Astrocyte (in vitro differentiated cells and primary cell): ENCODE data around the gene IFITM10. TPM values are rescaled to one million over a fixed set of nuclear protein-coding genes. Genes with fewer than 3 reads are reported as not detected.
A peak's percentile ranks its signal among the peaks of the same experiment; 100 is the strongest.

Source experiments
- DNase-seq: peaks from one replicate; pipeline ENCODE4 v3.0.0-alpha.2; 2010; ENCODE audit warnings: low read depth
- FAIRE-seq: peaks from 2 replicates; lab custom pipeline; 2011; peaks lifted over from hg19 to GRCh38; lab: Jason Lieb, UNC
- H2AFZ ChIP-seq: 2 replicates; pipeline ENCODE4 v1.6.0; 2012; ENCODE audit warnings: low read depth, low read length, inconsistent platforms
- H3K27ac ChIP-seq: 2 replicates; pipeline ENCODE4 v1.5.1; 2011; ENCODE audit warnings: low read depth, low read length, inconsistent platforms
- H3K27me3 ChIP-seq: 2 replicates; pipeline ENCODE4 v1.6.0; 2011; ENCODE audit warnings: low read length, inconsistent platforms; ENCODE audit not compliant: insufficient read depth
- H3K36me3 ChIP-seq: 2 replicates; pipeline ENCODE4 v1.5.1; 2011; ENCODE audit warnings: low read length, inconsistent platforms; ENCODE audit not compliant: insufficient read depth
- H3K4me1 ChIP-seq: 2 replicates; pipeline ENCODE4 v1.5.1; 2011; ENCODE audit warnings: low read length, inconsistent platforms; ENCODE audit not compliant: insufficient read depth
- H3K4me2 ChIP-seq: 2 replicates; pipeline ENCODE4 v1.6.0; 2012; ENCODE audit warnings: low read length, inconsistent platforms
- H3K4me3 ChIP-seq: 2 replicates; pipeline ENCODE4 v1.5.1; 2011; ENCODE audit warnings: low read depth, mild to moderate bottlenecking, low read length, inconsistent platforms; ENCODE audit not compliant: insufficient read depth
- H3K79me2 ChIP-seq: 2 replicates; pipeline ENCODE4 v1.6.0; 2012; ENCODE audit warnings: mild to moderate bottlenecking, low read length, inconsistent platforms; ENCODE audit not compliant: insufficient read depth
- H3K9ac ChIP-seq: 2 replicates; pipeline ENCODE4 v1.6.0; 2012; ENCODE audit warnings: mild to moderate bottlenecking, low read length, inconsistent platforms
- H3K9me3 ChIP-seq: 2 replicates; pipeline ENCODE4 v1.5.1; 2012; ENCODE audit warnings: low read depth, mild to moderate bottlenecking, low read length, inconsistent platforms; ENCODE audit not compliant: insufficient read depth
- H4K20me1 ChIP-seq: 2 replicates; pipeline ENCODE4 v1.6.0; 2012; ENCODE audit warnings: low read length, inconsistent platforms; ENCODE audit not compliant: insufficient read depth
- H3K27ac Mint-ChIP-seq: one replicate; pipeline ENCODE4 v1.8.0; 2021; ENCODE audit warnings: mild to moderate bottlenecking, mixed read lengths; ENCODE audit not compliant: unreplicated experiment
- H3K27me3 Mint-ChIP-seq: one replicate; pipeline ENCODE4 v1.8.0; 2021; ENCODE audit warnings: low read depth, mixed read lengths; ENCODE audit not compliant: unreplicated experiment
- H3K36me3 Mint-ChIP-seq: one replicate; pipeline ENCODE4 v1.8.0; 2021; ENCODE audit warnings: low read depth, mixed read lengths; ENCODE audit not compliant: unreplicated experiment
- H3K4me1 Mint-ChIP-seq: one replicate; pipeline ENCODE4 v1.8.0; 2021; ENCODE audit warnings: low read depth, mixed read lengths; ENCODE audit not compliant: unreplicated experiment
- H3K4me3 Mint-ChIP-seq: one replicate; pipeline ENCODE4 v1.8.0; 2021; ENCODE audit warnings: mild to moderate bottlenecking, moderate library complexity, mixed read lengths; ENCODE audit not compliant: unreplicated experiment
- H3K9me3 Mint-ChIP-seq: one replicate; pipeline ENCODE4 v1.8.0; 2021; ENCODE audit warnings: mild to moderate bottlenecking, mixed read lengths; ENCODE audit not compliant: unreplicated experiment
- EZH2 ChIP-seq: IDR thresholded peaks from 2 replicates; pipeline ENCODE4 v1.6.1; 2012; ENCODE audit warnings: mild to moderate bottlenecking, low read length, inconsistent platforms; ENCODE audit not compliant: insufficient read depth
- total RNA-seq: library from RNA; stranded (reverse); gene quantifications from 2 replicates; pipeline ENCODE4 v1.2.1, GENCODE V29; 2021
- TF ChIP-seq, protein P1 (sequence below): IDR thresholded peaks from 2 replicates; pipeline ENCODE4 v1.5.1; 2011; ENCODE audit warnings: low read depth, mild to moderate bottlenecking, inconsistent platforms, low read length, moderate library complexity; ENCODE audit not compliant: insufficient read depth

Gene IFITM10
- total RNA-seq, 1 donor from 2014 or later = 2.0 TPM

DNA sequence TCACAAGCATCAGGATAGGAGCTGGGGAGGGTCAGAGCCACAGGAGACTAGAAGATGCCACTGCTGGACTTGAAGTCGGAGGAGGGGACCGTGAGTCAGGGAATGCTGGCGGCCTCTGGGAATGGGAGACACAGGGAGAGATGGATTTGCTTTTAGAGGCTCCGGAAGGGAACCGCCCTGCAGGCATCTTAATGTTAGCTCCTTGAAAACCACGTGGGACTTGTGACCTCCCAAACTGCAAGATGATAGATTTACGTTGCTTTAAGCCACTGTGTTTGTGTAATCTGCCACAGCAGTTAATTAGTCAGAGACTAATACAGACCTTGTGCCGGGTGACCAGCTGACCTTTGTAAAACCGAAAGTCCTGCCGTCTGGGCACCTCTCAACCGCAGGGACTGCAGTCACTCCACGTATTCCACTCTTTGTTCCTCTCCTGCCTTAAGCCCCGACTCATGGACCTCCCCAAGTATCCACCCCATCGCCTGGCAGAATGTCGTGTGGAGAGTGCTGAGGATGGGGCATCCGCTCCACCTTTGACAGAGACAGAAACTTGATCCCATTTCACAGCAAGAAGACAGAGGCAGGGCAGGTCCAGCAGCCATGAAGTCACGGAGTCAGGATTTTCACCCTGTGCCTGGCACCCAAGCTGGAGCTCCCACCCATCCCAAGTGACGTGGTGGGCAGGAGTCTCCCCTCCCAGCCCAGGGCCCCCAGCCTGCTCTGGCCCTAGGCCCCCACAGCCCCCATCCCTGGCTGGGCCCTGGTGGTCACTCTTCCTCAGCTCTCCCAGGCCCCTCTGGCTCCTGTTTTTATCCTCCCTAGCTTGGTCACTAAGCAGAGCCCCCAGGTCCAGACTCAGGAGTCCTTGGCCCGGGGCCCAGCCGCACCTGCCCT lies 32.7 kb upstream of the IFITM10 start:
- Histone ChIP-seq H3K27ac (no peak overlapping the region), H3K27me3 (peaks cover 3% of the 10 kb centered on the region), H4K20me1 (no peaks in the 10 kb centered on the region), H3K36me3 (no peaks in the 10 kb centered on the region), H3K9ac (no peak overlapping the region), H3K9me3 (no peaks in the 10 kb centered on the region), H3K79me2 (no peaks in the 10 kb centered on the region), H3K4me3 (no peak overlapping the region), H3K4me2 (peak overlapping the region; percentile 35), H3K4me1 (peaks cover 6% of the 10 kb centered on the region), H2AFZ (peak overlapping the region; percentile 41)
- H3K27ac Mint-ChIP-seq = no peak overlapping the region
- H3K27me3 Mint-ChIP-seq = peaks cover 47% of the 10 kb centered on the region
- TF ChIP-seq, protein P1, sequence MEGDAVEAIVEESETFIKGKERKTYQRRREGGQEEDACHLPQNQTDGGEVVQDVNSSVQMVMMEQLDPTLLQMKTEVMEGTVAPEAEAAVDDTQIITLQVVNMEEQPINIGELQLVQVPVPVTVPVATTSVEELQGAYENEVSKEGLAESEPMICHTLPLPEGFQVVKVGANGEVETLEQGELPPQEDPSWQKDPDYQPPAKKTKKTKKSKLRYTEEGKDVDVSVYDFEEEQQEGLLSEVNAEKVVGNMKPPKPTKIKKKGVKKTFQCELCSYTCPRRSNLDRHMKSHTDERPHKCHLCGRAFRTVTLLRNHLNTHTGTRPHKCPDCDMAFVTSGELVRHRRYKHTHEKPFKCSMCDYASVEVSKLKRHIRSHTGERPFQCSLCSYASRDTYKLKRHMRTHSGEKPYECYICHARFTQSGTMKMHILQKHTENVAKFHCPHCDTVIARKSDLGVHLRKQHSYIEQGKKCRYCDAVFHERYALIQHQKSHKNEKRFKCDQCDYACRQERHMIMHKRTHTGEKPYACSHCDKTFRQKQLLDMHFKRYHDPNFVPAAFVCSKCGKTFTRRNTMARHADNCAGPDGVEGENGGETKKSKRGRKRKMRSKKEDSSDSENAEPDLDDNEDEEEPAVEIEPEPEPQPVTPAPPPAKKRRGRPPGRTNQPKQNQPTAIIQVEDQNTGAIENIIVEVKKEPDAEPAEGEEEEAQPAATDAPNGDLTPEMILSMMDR = no peak
- TF ChIP-seq EZH2 = no peak
- peaks cover 1% of the 10 kb centered on the region for H3K4me1 Mint-ChIP-seq
- peaks cover 3% of the 10 kb centered on the region for H3K36me3 Mint-ChIP-seq
- no peak overlapping the region for H3K4me3 Mint-ChIP-seq
- peak; percentile 50 for DNase-seq
- no peak for FAIRE-seq
- no peaks in the 10 kb centered on the region for H3K9me3 Mint-ChIP-seq

GRCh38 chr11:1782031-1782590 lies 31.7 kb upstream of the IFITM10 start:
- Mint-ChIP-seq H3K27ac (no peak overlapping the region), H3K4me3 (no peak overlapping the region), H3K27me3 (peaks cover 47% of the 10 kb centered on the region), H3K9me3 (peaks cover 2% of the 10 kb centered on the region), H3K36me3 (peaks cover 3% of the 10 kb centered on the region), H3K4me1 (peaks cover 1% of the 10 kb centered on the region)
- TF ChIP-seq EZH2 = no peak
- TF ChIP-seq, protein P1 = no peak
- Histone ChIP-seq H3K4me2 (no peak overlapping the region), H2AFZ (no peak overlapping the region), H3K36me3 (no peaks in the 10 kb centered on the region), H3K4me1 (peaks cover 6% of the 10 kb centered on the region), H3K27me3 (peaks cover 3% of the 10 kb centered on the region), H4K20me1 (no peaks in the 10 kb centered on the region), H3K27ac (no peak overlapping the region), H3K79me2 (no peaks in the 10 kb centered on the region), H3K9me3 (no peaks in the 10 kb centered on the region), H3K4me3 (no peak overlapping the region), H3K9ac (no peak overlapping the region)
- no peak for DNase-seq
- no peak for FAIRE-seq
